PC-9 (cell line): ENCODE measurements around the gene TMEM117. TPM values are rescaled to one million over a fixed set of nuclear protein-coding genes. Genes with fewer than 3 reads are reported as not detected.

ENCODE experiments used
- BruUV-seq: library from RNA; stranded (reverse); fragments of 400-500 nt; replicated peaks from 2 replicates; lab custom pipeline; 2021; lab: Mats Ljungman, UMichigan
- CTCF ChIA-PET: fragments of 300-600 bp; sonication (Branson Sonifier 250); formaldehyde crosslinking; loops from one replicate; lab custom pipeline; 2022; ENCODE audit warnings: antibody characterized with exemption; lab: Charles Lee
- POLR2A ChIA-PET: fragments of 300-600 bp; sonication (Branson Sonifier 250); formaldehyde crosslinking; loops from one replicate; lab custom pipeline; 2022; ENCODE audit warnings: antibody characterized with exemption; ENCODE audit not compliant: unreplicated experiment; lab: Charles Lee
- DNase-seq, 2 experiments: peaks; one replicate each; pipeline versions ENCODE4 v3.0.0 to v3.0.0-alpha.2; 2015 to 2022; ENCODE audit warnings: mixed read lengths in 1 of 2
- H2AFZ ChIP-seq: fragments of 200-600 bp; sonication (generic); 2 replicates; pipeline ENCODE4 v1.8.1; 2017; ENCODE audit warnings: antibody characterized with exemption
- H3F3A ChIP-seq: fragments of 200-600 bp; sonication (generic); 2 replicates; pipeline ENCODE4 v1.8.1; 2017; ENCODE audit warnings: antibody characterized with exemption, mild to moderate bottlenecking, low read depth; ENCODE audit not compliant: insufficient read depth
- H3K27ac ChIP-seq: fragments of 200-600 bp; sonication (generic); 2 replicates; pipeline ENCODE4 v1.6.1; 2016; ENCODE audit warnings: mixed run types
- H3K27me3 ChIP-seq: fragments of 200-600 bp; sonication (generic); 2 replicates; pipeline ENCODE4 v1.6.1; 2016; ENCODE audit warnings: low read depth, mixed run types; ENCODE audit not compliant: insufficient read depth
- H3K36me3 ChIP-seq: fragments of 200-600 bp; sonication (generic); 2 replicates; pipeline ENCODE4 v1.6.1; 2016; ENCODE audit warnings: low read depth, mixed run types
- H3K4me1 ChIP-seq: fragments of 200-600 bp; sonication (generic); replicated peaks from 2 replicates; pipeline ENCODE4 v1.6.1; 2016; ENCODE audit warnings: mixed run types; ENCODE audit not compliant: insufficient read depth
- H3K4me2 ChIP-seq: fragments of 200-600 bp; sonication (generic); 2 replicates; pipeline ENCODE4 v1.6.1; 2017; ENCODE audit warnings: mixed run types
- H3K4me3 ChIP-seq: fragments of 200-600 bp; sonication (generic); 2 replicates; pipeline ENCODE4 v1.6.1; 2016; ENCODE audit warnings: mixed run types
- H3K79me2 ChIP-seq: fragments of 200-600 bp; sonication (generic); 2 replicates; pipeline ENCODE4 v1.6.1; 2017; ENCODE audit warnings: low read depth, mixed run types
- H3K9me2 ChIP-seq: fragments of 200-600 bp; sonication (generic); 2 replicates; pipeline ENCODE4 v1.8.1; 2017; ENCODE audit warnings: mild to moderate bottlenecking; ENCODE audit not compliant: insufficient read depth
- H3K9me3 ChIP-seq: fragments of 200-600 bp; sonication (generic); 2 replicates; pipeline ENCODE4 v1.8.1; 2016; ENCODE audit warnings: low read depth; ENCODE audit not compliant: insufficient read depth
- H4K20me1 ChIP-seq: fragments of 200-600 bp; sonication (generic); 2 replicates; pipeline ENCODE4 v1.8.1; 2017; ENCODE audit not compliant: insufficient read depth
- CTCF ChIP-seq: fragments of 200-600 bp; sonication (generic); conservative IDR thresholded peaks from 2 replicates; pipeline ENCODE4 v1.6.1; 2017; ENCODE audit warnings: mixed run types, antibody characterized with exemption, mild to moderate bottlenecking, moderate library complexity
- EZH2 ChIP-seq: fragments of 200-600 bp; sonication (generic); IDR thresholded peaks from 2 replicates; pipeline ENCODE4 v1.8.0; 2017; ENCODE audit warnings: antibody characterized with exemption, low read depth
- intact Hi-C: fragments of 100-400 bp; cut with micrococcal nuclease; formaldehyde crosslinking; loops from one replicate; pipeline ENCODE4 v1.10.0; 2022; ENCODE audit not compliant: unreplicated experiment
- total RNA-seq: library from RNA; stranded (reverse); gene quantifications from 2 replicates; pipeline ENCODE4 v1.2.3, GENCODE V29; 2021

The TMEM117 gene
- total RNA-seq, 1 experiment from 2014 or later = 2.0 TPM

- Histone ChIP-seq H4K20me1 (no peaks in the 10 kb centered on the region), H3K79me2 (no peaks in the 10 kb centered on the region), H3K4me3 (no peak overlapping the region), H3F3A (no peaks in the 10 kb centered on the region), H3K4me2 (no peak overlapping the region), H3K36me3 (no peaks in the 10 kb centered on the region), H3K9me3 (no peaks in the 10 kb centered on the region), H3K4me1 (no peaks in the 10 kb centered on the region), H2AFZ (no peak overlapping the region), H3K27me3 (no peaks in the 10 kb centered on the region), H3K27ac (no peak overlapping the region), H3K9me2 (peaks cover 6% of the 10 kb centered on the region; the same call in 1 of the 2 replicates)
- no TSS peak for BruUV-seq
- ChIA-PET POLR2A (no interaction called here), CTCF (no interaction called here)
- no peak for DNase-seq
- no peak for TF ChIP-seq CTCF
- no peak for TF ChIP-seq EZH2
- intact Hi-C loops = no loop called here
These were observed 78.5 kb downstream of the TMEM117 start for GRCh38 chr12:43914391-43914790.

- POLR2A ChIA-PET = no interaction called here
- intact Hi-C loops = no loop called here
- CTCF ChIA-PET = no interaction called here
These were observed 79.1 kb downstream of the TMEM117 start for GRCh38 chr12:43914923-43915468.

GRCh38 chr12:43917896-43918295 lies 82.0 kb downstream of the TMEM117 start:
- no TSS peak for BruUV-seq
- Histone ChIP-seq H3K4me2 (no peak overlapping the region), H3K36me3 (no peaks in the 10 kb centered on the region)

More at GRCh38 chr12:43914923-43915468, 79.1 kb downstream of the TMEM117 start:
- Histone ChIP-seq H3K36me3 (no peaks in the 10 kb centered on the region), H4K20me1 (no peaks in the 10 kb centered on the region), H3F3A (no peaks in the 10 kb centered on the region), H3K9me2 (peaks cover 6% of the 10 kb centered on the region; the same call in 1 of the 2 replicates), H2AFZ (no peak overlapping the region), H3K4me2 (no peak overlapping the region), H3K27ac (no peak overlapping the region), H3K27me3 (no peaks in the 10 kb centered on the region), H3K79me2 (no peaks in the 10 kb centered on the region), H3K9me3 (no peaks in the 10 kb centered on the region), H3K4me3 (no peak overlapping the region), H3K4me1 (no peaks in the 10 kb centered on the region)
- TF ChIP-seq CTCF (no peak; the same call in 1 of the 2 replicates), EZH2 (no peak)
- no peak for DNase-seq
- BruUV-seq = no TSS peak

More at GRCh38 chr12:43917896-43918295, 82.0 kb downstream of the TMEM117 start:
- no peak overlapping the region for H3K4me3 ChIP-seq
- DNase-seq = no peak
- TF ChIP-seq CTCF (no peak), EZH2 (no peak)
- no peak overlapping the region for H2AFZ ChIP-seq
- H4K20me1 ChIP-seq = no peaks in the 10 kb centered on the region
- H3K9me2 ChIP-seq = peaks cover 2% of the 10 kb centered on the region; the same call in 1 of the 2 replicates
- no peak overlapping the region for H3K27ac ChIP-seq
- H3F3A ChIP-seq = no peaks in the 10 kb centered on the region
- H3K27me3 ChIP-seq = no peaks in the 10 kb centered on the region
- POLR2A ChIA-PET = no interaction called here
- no peaks in the 10 kb centered on the region for H3K4me1 ChIP-seq
- intact Hi-C loops = no loop called here
- H3K79me2 ChIP-seq = no peaks in the 10 kb centered on the region
- H3K9me3 ChIP-seq = no peaks in the 10 kb centered on the region
- CTCF ChIA-PET = no interaction called here
